ENCODE measurements around the gene CPVL.

Gene CPVL

DNA sequence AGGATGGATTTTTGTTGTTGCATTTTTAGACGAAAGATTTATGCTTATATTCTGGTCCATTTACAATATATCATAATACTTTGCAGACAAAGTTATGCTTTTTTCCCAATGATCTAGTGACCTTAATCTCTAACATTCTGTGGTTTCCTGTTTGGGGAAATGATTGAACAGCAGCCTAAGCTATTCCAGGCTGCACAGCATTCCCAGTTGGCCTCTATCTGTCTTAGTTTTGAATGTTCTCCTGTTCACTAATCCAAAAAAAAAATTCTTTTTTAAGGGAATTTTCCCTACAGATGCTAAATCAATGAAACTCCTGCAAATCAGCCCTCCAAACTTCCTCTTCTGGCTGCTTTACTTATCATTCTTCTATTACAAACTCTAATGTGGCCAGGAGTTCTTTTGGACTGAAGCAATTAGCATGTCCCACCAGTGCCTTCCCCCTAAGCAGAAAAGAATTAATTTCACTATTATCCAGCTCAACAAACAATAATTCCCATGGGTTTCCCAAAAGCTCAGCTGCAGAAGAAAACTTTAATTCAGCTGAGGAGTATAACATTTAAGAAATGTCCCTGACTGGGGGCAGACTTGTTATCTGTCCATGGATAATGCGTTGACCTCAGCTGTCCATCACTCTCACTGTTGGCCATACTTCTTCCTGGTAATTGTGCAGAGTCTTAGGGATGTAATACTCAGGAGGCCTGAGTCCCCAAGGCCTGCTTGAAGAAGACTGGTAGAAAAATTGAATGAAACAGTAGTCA is 106.3 kb downstream of the CPVL start:
- TF ChIP-seq, protein P1, sequence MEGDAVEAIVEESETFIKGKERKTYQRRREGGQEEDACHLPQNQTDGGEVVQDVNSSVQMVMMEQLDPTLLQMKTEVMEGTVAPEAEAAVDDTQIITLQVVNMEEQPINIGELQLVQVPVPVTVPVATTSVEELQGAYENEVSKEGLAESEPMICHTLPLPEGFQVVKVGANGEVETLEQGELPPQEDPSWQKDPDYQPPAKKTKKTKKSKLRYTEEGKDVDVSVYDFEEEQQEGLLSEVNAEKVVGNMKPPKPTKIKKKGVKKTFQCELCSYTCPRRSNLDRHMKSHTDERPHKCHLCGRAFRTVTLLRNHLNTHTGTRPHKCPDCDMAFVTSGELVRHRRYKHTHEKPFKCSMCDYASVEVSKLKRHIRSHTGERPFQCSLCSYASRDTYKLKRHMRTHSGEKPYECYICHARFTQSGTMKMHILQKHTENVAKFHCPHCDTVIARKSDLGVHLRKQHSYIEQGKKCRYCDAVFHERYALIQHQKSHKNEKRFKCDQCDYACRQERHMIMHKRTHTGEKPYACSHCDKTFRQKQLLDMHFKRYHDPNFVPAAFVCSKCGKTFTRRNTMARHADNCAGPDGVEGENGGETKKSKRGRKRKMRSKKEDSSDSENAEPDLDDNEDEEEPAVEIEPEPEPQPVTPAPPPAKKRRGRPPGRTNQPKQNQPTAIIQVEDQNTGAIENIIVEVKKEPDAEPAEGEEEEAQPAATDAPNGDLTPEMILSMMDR (conservative IDR thresholded peaks at IDR 0.05; ENCODE audit: low read depth, low read length): no peak
- no peak overlapping the region for H3K4me3 ChIP-seq (ENCODE audit: low read depth, low read length)
- DNase-seq (ENCODE audit: low read depth): peak; percentile 26

DNA sequence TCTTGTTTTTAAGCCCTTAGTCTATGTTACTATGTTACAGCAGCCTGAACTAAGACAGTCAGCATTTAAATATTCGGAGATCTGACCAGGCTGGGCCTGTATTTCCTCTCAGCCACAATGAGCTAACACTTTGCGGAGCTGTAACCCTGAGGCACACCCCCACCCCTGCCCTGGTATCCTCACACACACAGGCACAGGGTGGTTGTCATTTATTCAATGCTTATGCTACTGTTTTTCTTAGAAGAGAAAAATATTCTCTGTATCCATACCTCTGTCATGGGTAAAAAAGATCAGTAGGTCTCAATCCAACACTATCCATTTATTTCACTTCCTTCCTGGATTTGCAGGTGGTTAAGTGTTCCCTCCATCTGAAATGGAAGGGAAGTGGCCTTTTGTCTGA is 107.9 kb downstream of the CPVL start:
- TF ChIP-seq, protein P1 (conservative IDR thresholded peaks at IDR 0.05; ENCODE audit: low read depth, low read length): no peak
- peak; percentile 47 for DNase-seq (ENCODE audit: low read depth)
- H3K4me3 ChIP-seq (ENCODE audit: low read depth, low read length): no peak overlapping the region

DNA sequence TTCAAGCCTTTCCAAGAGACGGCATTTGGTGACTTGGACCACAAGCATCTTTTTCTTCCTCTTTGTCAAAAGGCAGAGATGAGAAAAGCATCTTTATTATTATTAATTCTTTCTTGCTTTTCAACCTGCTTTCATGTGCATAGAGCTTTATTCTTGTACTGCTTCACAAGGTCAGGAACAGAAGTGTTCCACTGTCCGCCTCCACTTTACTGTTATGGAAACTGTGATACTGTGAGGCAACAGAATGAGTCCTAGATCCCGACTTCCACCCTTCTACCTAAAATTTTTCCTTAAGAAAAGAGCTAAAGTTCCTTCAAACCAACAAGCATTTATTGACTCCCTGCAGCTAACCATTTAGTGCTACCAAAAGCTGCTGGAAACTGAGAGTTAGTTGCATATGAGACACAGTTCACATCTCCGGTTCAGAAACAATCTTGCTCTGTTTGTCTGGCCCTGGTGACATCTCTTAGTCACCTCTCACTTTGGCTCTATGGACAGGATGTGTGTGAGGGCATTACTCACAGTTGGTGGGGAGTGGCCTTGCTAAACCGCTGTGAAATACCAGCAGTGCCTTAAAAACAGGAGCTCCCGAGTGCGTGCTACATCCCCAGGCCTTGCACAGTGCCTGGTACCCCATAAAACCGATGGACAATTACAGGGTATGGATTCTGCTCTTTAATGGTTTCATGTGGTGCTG is 111.1 kb downstream of the CPVL start:
- no peak overlapping the region for H3K4me3 ChIP-seq (ENCODE audit: low read depth, low read length)
- peak; percentile 77 for DNase-seq (ENCODE audit: low read depth)
- TF ChIP-seq, protein P1 (conservative IDR thresholded peaks at IDR 0.05; ENCODE audit: low read depth, low read length): no peak

DNA sequence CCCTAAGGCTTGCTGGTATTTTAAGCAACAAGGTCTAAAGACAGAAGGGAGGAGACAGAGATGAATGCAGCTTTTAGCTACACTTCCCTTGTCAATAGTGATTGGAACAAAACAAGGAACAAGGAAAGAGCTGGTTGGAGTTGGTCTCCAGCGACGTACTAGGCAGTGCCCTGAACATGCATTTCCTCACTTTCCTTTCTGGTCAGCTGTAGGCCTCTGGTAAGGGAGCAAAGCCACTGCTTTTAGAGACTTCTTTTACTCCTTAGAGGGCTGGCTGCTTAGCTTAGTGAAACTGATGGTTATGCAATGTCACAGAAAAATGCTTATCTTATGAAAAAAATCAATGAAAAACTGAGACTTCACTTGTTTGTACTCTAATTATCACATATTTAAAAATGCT is 112.8 kb downstream of the CPVL start:
- DNase-seq (ENCODE audit: low read depth): no peak
- H3K4me3 ChIP-seq (ENCODE audit: low read depth, low read length): no peak overlapping the region
- TF ChIP-seq, protein P1 (conservative IDR thresholded peaks at IDR 0.05; ENCODE audit: low read depth, low read length): no peak

DNA sequence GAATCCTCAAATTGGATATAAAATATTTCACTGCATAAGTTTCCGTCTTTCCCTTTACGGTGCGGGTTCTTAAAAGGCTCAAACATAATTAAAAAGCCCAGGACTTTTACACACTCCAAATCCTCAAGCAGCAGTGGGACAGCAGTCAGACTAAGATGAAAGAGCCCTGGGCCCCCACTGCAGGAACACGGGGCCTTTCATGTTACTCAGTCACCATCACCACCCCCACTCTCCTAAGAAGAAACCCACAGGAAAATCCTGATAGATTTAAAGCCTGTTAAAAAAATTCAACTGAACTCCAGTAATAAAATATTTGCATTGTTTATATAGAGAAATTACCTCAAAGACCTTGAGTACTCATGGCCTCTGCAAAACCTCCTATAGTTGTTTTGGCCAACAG is 114.2 kb downstream of the CPVL start:
- H3K4me3 ChIP-seq (ENCODE audit: low read depth, low read length): no peak overlapping the region
- TF ChIP-seq, protein P1 (conservative IDR thresholded peaks at IDR 0.05; ENCODE audit: low read depth, low read length): no peak
- DNase-seq (ENCODE audit: low read depth): no peak

DNA sequence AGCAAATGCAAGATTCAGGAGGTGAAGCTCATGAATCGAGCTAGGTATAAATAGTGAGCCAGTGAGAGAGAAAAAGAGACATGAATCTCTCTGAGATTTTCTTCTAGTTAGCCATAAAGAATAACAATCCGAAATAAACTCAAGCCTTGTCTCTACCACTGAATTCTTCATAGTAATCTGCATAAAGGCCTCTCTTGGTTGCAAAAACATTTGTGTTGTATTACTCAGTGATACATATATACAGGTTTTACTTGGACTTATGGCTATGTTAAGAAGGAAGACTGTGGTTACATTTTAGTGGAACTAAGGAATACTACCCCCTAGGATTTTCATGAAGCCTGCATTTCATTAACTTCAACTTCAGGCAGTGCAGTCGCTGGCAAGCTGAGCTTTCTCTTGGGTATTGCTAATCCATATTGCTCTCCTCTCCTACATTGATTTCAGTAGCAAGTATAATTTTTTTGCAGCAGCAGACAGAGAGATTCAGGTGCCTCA is 115.5 kb downstream of the CPVL start:
- no peak overlapping the region for H3K4me3 ChIP-seq (ENCODE audit: low read depth, low read length)
- TF ChIP-seq, protein P1 (conservative IDR thresholded peaks at IDR 0.05; ENCODE audit: low read depth, low read length): no peak
- no peak for DNase-seq (ENCODE audit: low read depth)
